AG10803 (cell line): ENCODE results near the gene NEUROD4.
"Not testable (repeated sequence)": the region's sequence is repeated elsewhere in the genome, so short reads cannot be mapped to it uniquely, and the experiment has no call there.

Source experiments
- DNase-seq: peaks from one replicate; pipeline ENCODE4 v3.0.0; 2010; ENCODE audit warnings: low read depth
- H3K4me3 ChIP-seq: 2 replicates; pipeline ENCODE4 v1.5.1; 2011; ENCODE audit warnings: mild to moderate bottlenecking, low read length, control low read depth
- CTCF ChIP-seq: conservative IDR thresholded peaks from 2 replicates; pipeline ENCODE4 v1.5.1; 2011; ENCODE audit warnings: mild to moderate bottlenecking, low read length, control low read depth, inconsistent platforms

NEUROD4 gene

GRCh38 chr12:54977857-54978256 is 41.9 kb upstream of the NEUROD4 start:
- no peak for TF ChIP-seq CTCF
- no peak overlapping the region for H3K4me3 ChIP-seq
- no peak for DNase-seq

- TF ChIP-seq CTCF: no peak
- no peak for DNase-seq
- no peak overlapping the region for H3K4me3 ChIP-seq
These were observed 39.4 kb upstream of the NEUROD4 start for GRCh38 chr12:54980341-54980740.

GRCh38 chr12:54981796-54982195 is 38.0 kb upstream of the NEUROD4 start:
- no peak overlapping the region for H3K4me3 ChIP-seq
- no peak for TF ChIP-seq CTCF
- no peak for DNase-seq

- no peak for DNase-seq
- no peak for TF ChIP-seq CTCF
- H3K4me3 ChIP-seq: no peak overlapping the region
These were observed 36.2 kb upstream of the NEUROD4 start for GRCh38 chr12:54983536-54984101.

GRCh38 chr12:54984658-54985376 is 35.0 kb upstream of the NEUROD4 start, which contains the start of gene TESPA1:
TSS of gene TESPA1 (minus strand) at chr12:54984762. CDS start at chr12:54974562, 10,200 bp downstream.
- no peak for TF ChIP-seq CTCF
- no peak for DNase-seq
- no peak within 1 kb of the TSS for H3K4me3 ChIP-seq

- DNase-seq, H3K4me3 ChIP-seq: not testable (repeated sequence)
These were observed 33.0 kb upstream of the NEUROD4 start for GRCh38 chr12:54986773-54987172.

GRCh38 chr12:54987611-54988231 is 32.1 kb upstream of the NEUROD4 start:
- no peak overlapping the region for H3K4me3 ChIP-seq
- DNase-seq: no peak
- no peak for TF ChIP-seq CTCF
